ENCODE data around the gene LRRC8A. TPM values are rescaled to one million over a fixed set of nuclear protein-coding genes. Genes with fewer than 3 reads are reported as not detected.

Gene LRRC8A
- total and polyA plus RNA-seq, 12 donors, result 9.0 to 88.3 (median 34.5) TPM

GRCh38 chr9:128913995-128914772, 32.3 kb downstream of the LRRC8A start:
- no peak for TF ChIP-seq POLR2A (IDR thresholded peaks at IDR 0.05)
- TF ChIP-seq CTCF (IDR thresholded peaks at IDR 0.05), result no peak
- H3K27ac ChIP-seq, result peak overlapping the region in 1 of 5 donors; percentile 45
- H3K36me3 ChIP-seq (replicated peaks in 1 of 2), result peaks cover 0 to 20% of the 10 kb centered on the region in 2 donors
- peaks cover 25 to 47% of the 10 kb centered on the region in 2 donors for H3K4me1 ChIP-seq (replicated peaks in 1 of 2)
- 77 to 82% (median 80%) methylated on average over 17 to 23 of the region's 23 CpGs for WGBS, 4 donors
- intact Hi-C loops (cut with DNase I), result no loop called here
- H3K9me3 ChIP-seq (replicated peaks in 1 of 3), result no peaks in the 10 kb centered on the region
- DNase-seq, result no peak
- H3K27me3 ChIP-seq, result no peaks in the 10 kb centered on the region
- no peak overlapping the region for H3K4me3 ChIP-seq

- peak in 2 of 7 donors; percentile 39 to 44 for DNase-seq
- Histone ChIP-seq H3K4me3 (no peak overlapping the region), H3K9me3 (replicated peaks in 1 of 3) (no peaks in the 10 kb centered on the region), H3K27me3 (no peaks in the 10 kb centered on the region), H3K27ac (peak overlapping the region in 4 of 5 donors; percentile 68 to 89 (median 80)), H3K4me1 (replicated peaks in 1 of 2) (peaks cover 44 to 64% of the 10 kb centered on the region in 2 donors), H3K36me3 (replicated peaks in 1 of 2) (peaks cover 0 to 13% of the 10 kb centered on the region in 2 donors)
- WGBS, 4 donors, result 75 to 88% (median 83%) methylated on average over 8 to 18 of the region's 18 CpGs
- intact Hi-C loops (cut with DNase I), result loop anchor here in 1 of 2 donors (5.0 kb wide), 1 partner anchor 34 kb away; the partner anchor contains the start of genes KYAT1 and LRRC8A
- TF ChIP-seq POLR2A (IDR thresholded peaks at IDR 0.05) (no peak), CTCF (IDR thresholded peaks at IDR 0.05) (no peak)
Observed at GRCh38 chr9:128916204-128916603, 34.3 kb downstream of the LRRC8A start.

GRCh38 chr9:128916745-128917144, 34.8 kb downstream of the LRRC8A start:
- H3K9me3 ChIP-seq (replicated peaks in 1 of 3), result no peaks in the 10 kb centered on the region
- 76 to 86% (median 78%) methylated on average over 11 of the region's 11 CpGs for WGBS, 4 donors
- H3K36me3 ChIP-seq (replicated peaks in 1 of 2), result peaks cover 0 to 13% of the 10 kb centered on the region in 2 donors
- peaks cover 48 to 64% of the 10 kb centered on the region in 2 donors for H3K4me1 ChIP-seq (replicated peaks in 1 of 2)
- TF ChIP-seq POLR2A (IDR thresholded peaks at IDR 0.05), result no peak
- TF ChIP-seq CTCF (IDR thresholded peaks at IDR 0.05), result no peak
- no peaks in the 10 kb centered on the region for H3K27me3 ChIP-seq
- intact Hi-C loops (cut with DNase I), result loop anchor here in 1 of 2 donors (5.0 kb wide), 1 partner anchor 34 kb away; the partner anchor contains the start of genes KYAT1 and LRRC8A
- H3K4me3 ChIP-seq, result no peak overlapping the region
- peak overlapping the region in 4 of 5 donors; percentile 68 to 89 (median 80) for H3K27ac ChIP-seq
- DNase-seq, result no peak

- intact Hi-C loops (cut with DNase I), result loop anchor here in 1 of 2 donors (5.0 kb wide), 1 partner anchor 35 kb away; the partner anchor contains the start of genes KYAT1 and LRRC8A
- WGBS, 4 donors, result 54 to 66% (median 57%) methylated on average over 22 to 26 of the region's 26 CpGs
- Histone ChIP-seq H3K4me3 (no peak overlapping the region), H3K36me3 (replicated peaks in 1 of 2) (peaks cover 0 to 13% of the 10 kb centered on the region in 2 donors), H3K9me3 (replicated peaks in 1 of 3) (no peaks in the 10 kb centered on the region), H3K27ac (peak overlapping the region in 4 of 5 donors; percentile 54 to 82 (median 74)), H3K27me3 (no peaks in the 10 kb centered on the region), H3K4me1 (replicated peaks in 1 of 2) (peaks cover 52 to 60% of the 10 kb centered on the region in 2 donors)
- peak; percentile 80 to 93 (median 90) for DNase-seq
- TF ChIP-seq POLR2A (IDR thresholded peaks at IDR 0.05) (peak in 1 of 2 donors; percentile 25), CTCF (IDR thresholded peaks at IDR 0.05) (no peak)
Observed at GRCh38 chr9:128917151-128917849, 35.4 kb downstream of the LRRC8A start.
